GM19455 (cell line): ENCODE measurements around the gene CNTN1.

Experiments
- ATAC-seq: cut with Tn5 transposase; IDR thresholded peaks from one replicate; pipeline ENCODE4 v1.9.1; 2021; ENCODE audit not compliant: unreplicated experiment

CNTN1 gene

GRCh38 chr12:40834321-40834720 lies 142.1 kb downstream of the CNTN1 start:
- no peak for ATAC-seq

DNA sequence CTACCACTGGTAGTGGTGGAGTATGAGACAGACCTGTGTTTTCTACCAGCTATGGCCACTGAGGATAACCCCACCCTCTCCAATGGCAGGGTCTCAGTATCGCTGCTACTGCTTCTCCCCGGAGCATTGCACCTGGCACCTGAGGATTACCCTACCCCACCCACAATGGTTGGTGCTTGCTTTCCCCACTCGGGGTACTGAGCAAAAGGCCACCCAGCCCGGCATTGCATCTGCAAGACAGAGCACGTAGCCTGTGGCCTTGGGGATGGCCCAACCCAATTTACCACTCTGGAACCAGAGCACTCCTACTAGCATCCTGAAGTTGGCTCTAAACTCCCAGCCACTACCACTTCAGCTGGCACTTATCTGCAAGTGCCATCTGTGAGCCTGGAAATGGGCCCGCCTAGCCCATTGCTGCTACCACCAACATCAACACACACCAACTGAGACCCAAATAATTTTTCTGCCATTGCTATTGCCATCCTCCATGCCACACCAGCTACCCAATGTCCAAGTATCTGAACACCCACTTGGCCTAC lies 145.7 kb downstream of the CNTN1 start:
- ATAC-seq, result no peak

GRCh38 chr12:40843495-40843894 lies 151.3 kb downstream of the CNTN1 start:
- no peak for ATAC-seq

- ATAC-seq, result no peak
Measured at GRCh38 chr12:40853221-40853620, 161.0 kb downstream of the CNTN1 start.

DNA sequence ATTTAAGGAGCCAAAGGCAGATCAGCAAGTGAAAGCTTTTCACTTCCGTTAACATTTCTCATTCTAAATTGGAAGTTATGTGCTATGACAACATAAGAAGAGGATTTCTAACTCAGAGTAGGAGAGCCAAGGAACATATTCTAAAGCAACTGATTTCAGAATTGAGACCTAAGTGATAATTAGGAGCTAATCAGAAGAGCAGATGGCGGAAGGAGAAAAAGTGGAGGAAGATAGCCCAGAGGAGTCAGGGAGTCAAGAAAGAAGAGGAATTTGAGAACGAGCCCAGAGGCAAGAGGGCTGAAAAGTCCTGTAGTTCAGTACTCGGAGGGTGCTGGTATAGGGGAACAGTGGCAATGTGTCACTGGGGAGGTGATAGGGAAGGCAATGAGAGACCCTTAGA lies 162.4 kb downstream of the CNTN1 start:
- ATAC-seq, result no peak

GRCh38 chr12:40864891-40865290 lies 172.7 kb downstream of the CNTN1 start:
- ATAC-seq, result no peak

DNA sequence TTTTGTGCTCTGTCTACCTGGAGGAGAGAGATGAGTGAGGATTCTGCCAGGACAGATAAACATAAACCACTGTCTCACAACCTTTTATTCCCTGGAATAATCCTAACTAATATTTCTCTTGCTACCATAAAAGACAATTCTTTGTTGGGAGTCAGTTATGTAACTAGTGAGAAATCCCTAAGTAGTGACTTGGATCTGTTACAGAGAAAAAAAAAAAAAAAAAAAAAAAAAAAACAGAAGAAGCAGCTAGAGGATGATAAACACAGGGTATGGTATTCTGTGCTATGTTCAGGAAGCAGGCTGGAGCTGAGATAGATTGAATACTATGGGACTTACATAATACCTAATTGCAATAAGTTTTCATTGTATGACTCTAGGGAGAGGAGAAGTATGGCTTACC lies 178.7 kb downstream of the CNTN1 start:
- no peak for ATAC-seq

GRCh38 chr12:40874868-40875267 lies 182.6 kb downstream of the CNTN1 start:
- ATAC-seq, result no peak

DNA sequence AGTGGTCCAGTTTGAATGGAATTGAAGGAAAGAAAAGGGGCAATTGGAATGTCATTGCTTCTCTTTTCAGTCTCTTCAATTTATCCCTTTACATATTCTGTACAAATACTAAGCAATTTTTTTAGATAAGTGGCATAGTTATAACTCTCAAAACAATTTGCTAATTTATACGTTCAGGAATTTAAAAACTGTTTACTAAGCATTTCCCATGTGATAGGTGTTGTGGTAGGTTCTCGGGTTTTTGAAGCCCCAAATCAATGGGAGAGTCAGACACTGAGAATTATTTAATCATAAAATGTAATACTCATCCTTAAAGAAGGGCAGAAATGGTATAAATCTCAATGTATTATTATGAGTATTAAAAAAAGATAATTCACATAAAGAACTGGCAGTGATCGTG lies 197.1 kb downstream of the CNTN1 start:
- no peak for ATAC-seq

DNA sequence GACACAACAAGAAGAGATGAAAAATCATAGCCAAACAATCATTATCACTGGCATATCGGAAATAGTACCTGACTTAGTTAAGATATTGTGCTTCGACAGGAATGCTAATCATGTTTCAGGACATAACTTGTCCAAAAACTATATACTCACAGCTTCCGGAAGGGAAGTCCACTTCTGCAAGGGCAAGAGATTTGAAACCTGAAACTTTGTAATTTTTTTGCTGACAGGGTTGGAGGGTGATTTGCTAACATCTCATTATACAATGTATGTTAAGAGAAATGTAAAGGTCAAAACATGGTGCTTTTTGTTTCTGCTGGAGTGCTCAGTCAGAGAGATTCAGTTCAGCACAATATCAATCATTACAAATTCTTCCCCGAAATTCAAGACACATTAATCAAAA lies 200.3 kb downstream of the CNTN1 start:
- no peak for ATAC-seq

- no peak for ATAC-seq
Measured at GRCh38 chr12:40898505-40898904, 206.3 kb downstream of the CNTN1 start.

DNA sequence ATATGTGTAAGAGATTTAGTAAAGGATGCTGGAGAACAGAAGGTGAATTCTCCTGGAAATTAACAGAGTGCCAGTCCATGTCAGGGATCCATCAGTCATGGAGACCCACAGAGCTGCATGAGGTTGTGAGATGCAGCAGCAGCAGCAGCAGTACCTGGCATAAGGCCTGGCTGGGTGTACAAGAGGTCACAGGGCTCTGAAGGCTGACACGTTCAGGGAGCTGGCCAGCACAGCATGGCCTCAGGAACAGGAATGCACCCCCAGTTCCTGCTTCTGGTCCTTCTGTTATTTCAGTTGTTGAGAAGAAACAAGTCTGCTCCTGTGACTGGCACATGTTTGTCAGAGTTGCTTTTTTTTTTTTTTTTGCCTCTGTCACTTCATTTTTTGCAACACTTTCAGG lies 210.8 kb downstream of the CNTN1 start:
- no peak for ATAC-seq

- peak; percentile 87 for ATAC-seq
Measured at GRCh38 chr12:40907115-40907527, 214.9 kb downstream of the CNTN1 start.

GRCh38 chr12:40911676-40912075 lies 219.4 kb downstream of the CNTN1 start:
- no peak for ATAC-seq

- ATAC-seq, result no peak
Measured at GRCh38 chr12:40915172-40915571, 222.9 kb downstream of the CNTN1 start.

DNA sequence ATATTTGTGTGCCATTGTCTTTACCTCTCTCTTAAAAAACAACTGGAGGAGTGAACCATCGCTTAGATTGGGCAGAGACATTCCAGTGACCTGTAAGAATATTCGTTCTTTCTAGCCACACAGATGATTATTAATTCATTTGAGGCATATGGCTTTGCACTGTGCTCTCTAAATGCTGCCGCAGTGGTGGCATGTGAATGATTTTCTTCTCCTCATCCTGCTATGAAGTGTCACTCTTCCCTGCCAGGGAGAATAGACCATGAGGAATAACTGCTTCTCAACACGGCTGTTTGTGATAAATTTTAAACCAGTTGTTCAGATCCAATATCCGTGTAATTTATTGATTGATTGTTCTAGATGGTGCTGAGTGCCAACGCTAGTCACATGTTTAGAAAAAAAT lies 225.3 kb downstream of the CNTN1 start:
- ATAC-seq, result no peak

DNA sequence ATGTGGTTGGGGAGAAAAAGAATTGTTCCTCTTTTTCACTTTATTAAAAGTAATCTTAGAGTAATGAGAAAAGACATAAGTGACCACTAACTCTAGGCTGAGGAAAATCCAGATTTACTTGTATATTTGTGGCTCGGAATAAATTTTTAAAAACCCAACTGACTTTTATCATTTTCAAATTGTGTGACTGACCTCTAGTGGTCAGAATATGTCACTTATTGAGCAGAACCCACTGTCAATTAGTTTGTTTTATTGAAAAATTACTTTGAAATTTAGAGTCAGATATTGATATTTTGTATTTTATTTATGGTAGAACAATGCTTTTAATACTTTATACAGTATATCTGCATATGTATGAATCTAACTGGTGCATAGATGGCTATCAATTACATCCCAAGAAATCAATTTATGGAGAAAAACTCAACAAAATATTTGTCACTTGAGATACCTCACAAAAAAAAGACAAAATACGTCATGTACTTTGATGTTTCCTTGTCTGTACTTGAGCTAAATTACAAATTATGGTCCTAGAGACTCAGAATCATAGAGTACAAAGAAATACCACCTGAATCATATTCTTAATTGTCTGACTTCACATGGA lies 229.4 kb downstream of the CNTN1 start:
- no peak for ATAC-seq

DNA sequence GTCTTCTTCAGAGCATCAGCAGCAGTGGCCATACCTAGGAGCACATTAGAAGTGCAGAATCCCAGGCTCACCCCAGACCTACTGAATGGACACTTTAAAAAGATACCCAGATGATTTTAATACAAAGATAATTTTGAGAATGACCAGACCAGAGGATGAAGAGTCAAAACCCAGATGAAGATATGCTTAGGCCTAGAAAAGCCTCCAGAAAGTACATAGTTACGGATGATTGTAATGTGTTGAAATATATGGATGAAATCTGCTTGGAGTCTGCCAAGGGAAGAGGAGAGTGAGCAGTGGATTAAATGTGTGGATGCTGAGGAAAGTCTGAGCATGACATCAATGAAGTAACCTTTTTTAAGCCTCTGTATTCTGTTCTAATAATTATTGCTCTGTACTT lies 245.7 kb downstream of the CNTN1 start:
- ATAC-seq, result no peak

GRCh38 chr12:40942326-40942725 lies 250.1 kb downstream of the CNTN1 start:
- no peak for ATAC-seq

- ATAC-seq, result no peak
Measured at GRCh38 chr12:40945772-40946171, 253.5 kb downstream of the CNTN1 start.

- ATAC-seq, result no peak
Measured at GRCh38 chr12:40946612-40947194, 254.5 kb downstream of the CNTN1 start.

- ATAC-seq, result no peak
Measured at GRCh38 chr12:40947797-40948196, 255.6 kb downstream of the CNTN1 start.

DNA sequence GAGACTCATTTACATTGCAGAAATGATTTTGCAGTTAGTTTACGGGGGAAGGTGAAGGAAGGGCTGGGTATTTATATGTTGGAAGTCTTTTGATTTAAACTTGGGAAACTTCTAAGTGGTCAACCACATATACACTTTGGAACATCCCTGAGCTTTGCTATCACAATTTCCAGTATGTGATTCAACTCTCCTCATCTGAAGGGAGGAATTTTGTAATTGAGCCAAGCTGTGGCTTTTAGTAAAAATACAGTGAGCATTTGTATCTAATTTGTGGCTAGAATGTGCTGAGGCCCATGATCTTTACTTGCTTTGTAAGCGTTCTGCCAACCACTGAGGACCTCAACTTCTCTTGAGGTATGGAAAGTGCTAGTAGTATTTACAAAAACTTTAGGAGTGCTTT lies 260.8 kb downstream of the CNTN1 start:
- no peak for ATAC-seq
